ENCODE measurements around the gene EDN1.

- TF ChIP-seq, protein P1, sequence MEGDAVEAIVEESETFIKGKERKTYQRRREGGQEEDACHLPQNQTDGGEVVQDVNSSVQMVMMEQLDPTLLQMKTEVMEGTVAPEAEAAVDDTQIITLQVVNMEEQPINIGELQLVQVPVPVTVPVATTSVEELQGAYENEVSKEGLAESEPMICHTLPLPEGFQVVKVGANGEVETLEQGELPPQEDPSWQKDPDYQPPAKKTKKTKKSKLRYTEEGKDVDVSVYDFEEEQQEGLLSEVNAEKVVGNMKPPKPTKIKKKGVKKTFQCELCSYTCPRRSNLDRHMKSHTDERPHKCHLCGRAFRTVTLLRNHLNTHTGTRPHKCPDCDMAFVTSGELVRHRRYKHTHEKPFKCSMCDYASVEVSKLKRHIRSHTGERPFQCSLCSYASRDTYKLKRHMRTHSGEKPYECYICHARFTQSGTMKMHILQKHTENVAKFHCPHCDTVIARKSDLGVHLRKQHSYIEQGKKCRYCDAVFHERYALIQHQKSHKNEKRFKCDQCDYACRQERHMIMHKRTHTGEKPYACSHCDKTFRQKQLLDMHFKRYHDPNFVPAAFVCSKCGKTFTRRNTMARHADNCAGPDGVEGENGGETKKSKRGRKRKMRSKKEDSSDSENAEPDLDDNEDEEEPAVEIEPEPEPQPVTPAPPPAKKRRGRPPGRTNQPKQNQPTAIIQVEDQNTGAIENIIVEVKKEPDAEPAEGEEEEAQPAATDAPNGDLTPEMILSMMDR (IDR thresholded peaks at IDR 0.05), result no peak
- no peak for TF ChIP-seq POLR2AphosphoS5 (IDR thresholded peaks at IDR 0.05)
- TF ChIP-seq POLR2A (IDR thresholded peaks at IDR 0.05), result no peak
- no peak for TF ChIP-seq EP300 (IDR thresholded peaks at IDR 0.05)
Observed at GRCh38 chr6:12288914-12289313, 1.2 kb upstream of the EDN1 start.
